GM12878 (cell line): ENCODE data around the gene RIOX2. TPM values are rescaled to one million over a fixed set of nuclear protein-coding genes. Genes with fewer than 3 reads are reported as not detected.
A peak's percentile ranks its signal among the peaks of the same experiment; 100 is the strongest.

Source experiments
- ATAC-seq: fragments of 200-7000 bp; cut with Tn5 transposase; 3 replicates; pipeline ENCODE4 v1.9.1; 2020; ENCODE audit warnings: mild to moderate bottlenecking, moderate library complexity
- BruUV-seq: library from RNA; stranded (reverse); fragments of 400-500 nt; replicated peaks from 2 replicates; lab custom pipeline; 2021; lab: Mats Ljungman, UMichigan
- CTCF ChIA-PET: fragments of 300-600 bp; sonication (Branson Sonifier 250); formaldehyde crosslinking; extraction: SDS; loops from one replicate; lab custom pipeline; 2021; ENCODE audit warnings: inconsistent platforms; lab: Yijun Ruan, JAX
- POLR2A ChIA-PET: fragments of 350-600 bp; formaldehyde crosslinking; extraction: SDS; loops from one replicate; lab custom pipeline; 2021; ENCODE audit warnings: inconsistent platforms; lab: Charles Lee
- RAD21 ChIA-PET: fragments of 300-600 bp; sonication (Branson Sonifier 250); formaldehyde crosslinking; loops from one replicate; lab custom pipeline; 2023; ENCODE audit warnings: antibody characterized with exemption; ENCODE audit not compliant: unreplicated experiment; lab: Charles Lee
- SMC1A ChIA-PET: fragments of 300-600 bp; sonication (Branson Sonifier 250); formaldehyde crosslinking; loops from one replicate; lab custom pipeline; 2023; ENCODE audit not compliant: unreplicated experiment, uncharacterized antibody; lab: Charles Lee
- DNase-seq: peaks from one replicate; pipeline ENCODE4 v3.0.0-alpha.2; 2011; ENCODE audit warnings: low read depth, low spot score
- FAIRE-seq: peaks from 3 replicates; lab custom pipeline; 2011; peaks lifted over from hg19 to GRCh38; lab: Jason Lieb, UNC
- H2AFZ ChIP-seq: 2 replicates; pipeline ENCODE4 v1.6.0; 2011; ENCODE audit warnings: low read depth, low read length, control low read depth; ENCODE audit not compliant: control insufficient read depth
- H3K27ac ChIP-seq: 2 replicates; pipeline ENCODE4 v1.5.1; 2011; ENCODE audit warnings: control low read depth; ENCODE audit not compliant: control insufficient read depth, insufficient read depth
- H3K27me3 ChIP-seq, 2 experiments: replicated peaks in 1 of 2; 2 replicates each; pipeline versions ENCODE4 v1.6.0 to v1.6.1; 2011; ENCODE audit warnings: low read length in 1 of 2; ENCODE audit not compliant: control insufficient read depth in 2 of 2, insufficient read depth in 2 of 2
- H3K36me3 ChIP-seq, 2 experiments: 2 replicates each; pipeline ENCODE4 v1.5.1; 2011; ENCODE audit warnings: low read length in 1 of 2; ENCODE audit not compliant: control insufficient read depth in 2 of 2, insufficient read depth in 2 of 2
- H3K4me1 ChIP-seq: 2 replicates; pipeline ENCODE4 v1.6.1; 2011; ENCODE audit warnings: mild to moderate bottlenecking, low read length, moderate library complexity, mixed read lengths; ENCODE audit not compliant: control insufficient read depth, insufficient read depth
- H3K4me2 ChIP-seq: 2 replicates; pipeline ENCODE4 v1.6.0; 2011; ENCODE audit warnings: control low read depth; ENCODE audit not compliant: control insufficient read depth, insufficient read depth
- H3K4me3 ChIP-seq: fragments of 200-600 bp; sonication (generic); 2 replicates; pipeline ENCODE4 v1.5.1; 2016
- H3K79me2 ChIP-seq: 2 replicates; pipeline ENCODE4 v1.6.0; 2011; ENCODE audit warnings: low read length; ENCODE audit not compliant: control insufficient read depth, insufficient read depth
- H3K9ac ChIP-seq: 2 replicates; pipeline ENCODE4 v1.8.0; 2011; ENCODE audit warnings: low read length, control low read depth, mixed read lengths; ENCODE audit not compliant: control insufficient read depth, insufficient read depth
- H3K9me3 ChIP-seq: replicated peaks from 3 replicates; pipeline ENCODE4 v1.5.1; 2011; ENCODE audit warnings: mild to moderate bottlenecking, low read length; ENCODE audit not compliant: control insufficient read depth, insufficient read depth
- H4K20me1 ChIP-seq: 2 replicates; pipeline ENCODE4 v1.6.0; 2011; ENCODE audit not compliant: control insufficient read depth, insufficient read depth
- CEBPB ChIP-seq, 2 experiments: fragments of 150-350 bp in 1 of 2; IDR thresholded peaks; 2 replicates each; pipeline ENCODE4 v1.6.1; 2012 to 2014; ENCODE audit warnings: low read depth in 2 of 2, low read length in 2 of 2, borderline replicate concordance in 1 of 2, inconsistent platforms in 1 of 2
- MEF2A ChIP-seq: IDR thresholded peaks from 2 replicates; pipeline ENCODE4 v1.6.1; 2011; ENCODE audit warnings: low read depth, mild to moderate bottlenecking, low read length, moderate library complexity; ENCODE audit not compliant: insufficient read depth
- MYC ChIP-seq: IDR thresholded peaks from 2 replicates; pipeline ENCODE4 v1.6.1; 2011; ENCODE audit warnings: mild to moderate bottlenecking, low read length, moderate library complexity, inconsistent platforms; ENCODE audit not compliant: insufficient read depth, insufficient replicate concordance, insufficient read length, severe bottlenecking
- POU2F2 ChIP-seq: IDR thresholded peaks from 3 replicates; pipeline ENCODE4 v1.6.1; 2011; ENCODE audit warnings: low read depth, mild to moderate bottlenecking, low read length, borderline replicate concordance
- TBL1XR1 ChIP-seq: IDR thresholded peaks from 2 replicates; pipeline ENCODE4 v1.6.1; 2012; ENCODE audit warnings: low read depth, low read length, improper control_type of control experiment
- ZNF217 ChIP-seq: fragments of 450-650 bp; IDR thresholded peaks from 2 replicates; pipeline ENCODE4 v1.6.1; 2017; ENCODE audit warnings: antibody characterized with exemption, mild to moderate bottlenecking
- WGBS: methylation state at CpG from one replicate; pipeline ENCODE4 v1.1.6; 2016; ENCODE audit warnings: low lambda C conversion rate; ENCODE audit not compliant: insufficient replicate concordance, insufficient coverage; ENCODE audit errors: missing lambda C conversion rate; 5-methylcytosine and 5-hydroxymethylcytosine counted together
- in situ Hi-C: fragments of 300-500 bp; cut with MboI; formaldehyde crosslinking; loops from 9 replicates; pipeline ENCODE4 v1.14.3; 2018; ENCODE audit warnings: mixed read lengths
- intact Hi-C: fragments of 100-400 bp; cut with micrococcal nuclease; formaldehyde crosslinking; loops from one replicate; pipeline ENCODE4 v1.14.2; 2022; ENCODE audit not compliant: unreplicated experiment
- polyA plus RNA-seq, 11 experiments: library from polyadenylated mRNA; depleted of rRNA in 4 of 11; unstranded in 6 of 11; stranded (reverse) in 5 of 11; fragments of >200 nt; fragmentation: Nextera tagmentation in 4 of 11; fragmentation: Illumina TruSeq in 1 of 11; extraction: Ambion mirVana in 4 of 11; extraction: Trizol in 1 of 11; gene quantifications; 1 replicate in 1 of 11; 2 replicates in 10 of 11; pipeline versions ENCODE4 v1.2.1 to v1.2.3, GENCODE V29; 2011 to 2016; ENCODE audit warnings: inconsistent platforms in 2 of 11, missing spikeins in 2 of 11, low read depth in 1 of 11
- total RNA-seq, 4 experiments: library from RNA; depleted of rRNA in 3 of 4; stranded (reverse); fragments of >200 nt in 3 of 4; fragmentation: Illumina TruSeq in 1 of 4; extraction: Trizol in 1 of 4; gene quantifications; 2 replicates each; pipeline versions ENCODE4 v1.2.1 to v1.2.3, GENCODE V29; 2013 to 2021
- TF ChIP-seq, protein P1 (sequence below): IDR thresholded peaks from 2 replicates; pipeline ENCODE4 v1.6.1; 2012; ENCODE audit warnings: low read depth, low read length, improper control_type of control experiment
- TF ChIP-seq, protein P2 (sequence below): fragments of 450-650 bp; IDR thresholded peaks from 2 replicates; pipeline ENCODE4 v1.6.1; 2017; ENCODE audit warnings: mild to moderate bottlenecking, moderate library complexity

RIOX2 gene
- total and polyA plus RNA-seq, 10 of the 15 experiments (the other 5 are each of a cell fraction or from before 2014, with no cell fraction given): 24.1 to 52.6 (median 44.0) TPM

DNA sequence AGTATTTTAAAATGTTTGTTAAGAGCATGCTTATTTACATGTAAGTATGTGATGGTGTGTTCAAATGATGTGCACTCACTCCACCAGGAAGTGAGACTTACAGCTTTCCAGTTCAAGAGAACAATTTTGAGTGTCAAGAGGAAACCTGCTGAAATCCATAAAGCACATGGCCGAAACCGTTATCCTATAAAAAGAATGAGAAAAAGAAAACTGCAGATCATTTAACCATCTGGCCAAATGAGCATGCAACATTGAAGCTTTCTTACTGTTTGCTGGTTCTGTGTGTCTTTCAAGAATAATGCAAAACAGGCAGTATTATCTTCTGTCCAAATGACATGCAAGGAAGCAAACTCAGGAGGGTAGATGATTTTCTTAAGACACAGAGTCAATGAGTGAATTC is 36.6 kb upstream of the RIOX2 start:
- TF ChIP-seq, protein P1, sequence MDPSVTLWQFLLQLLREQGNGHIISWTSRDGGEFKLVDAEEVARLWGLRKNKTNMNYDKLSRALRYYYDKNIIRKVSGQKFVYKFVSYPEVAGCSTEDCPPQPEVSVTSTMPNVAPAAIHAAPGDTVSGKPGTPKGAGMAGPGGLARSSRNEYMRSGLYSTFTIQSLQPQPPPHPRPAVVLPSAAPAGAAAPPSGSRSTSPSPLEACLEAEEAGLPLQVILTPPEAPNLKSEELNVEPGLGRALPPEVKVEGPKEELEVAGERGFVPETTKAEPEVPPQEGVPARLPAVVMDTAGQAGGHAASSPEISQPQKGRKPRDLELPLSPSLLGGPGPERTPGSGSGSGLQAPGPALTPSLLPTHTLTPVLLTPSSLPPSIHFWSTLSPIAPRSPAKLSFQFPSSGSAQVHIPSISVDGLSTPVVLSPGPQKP: no peak
- TF ChIP-seq MEF2A: 0 out of 2 replicates have a peak, but pooled peaks have one; percentile 10
- DNase-seq (no peak), FAIRE-seq (no peak), ATAC-seq (peak; percentile 51)
- H3K9me3 ChIP-seq: no peaks in the 10 kb centered on the region
- peaks cover 19% of the 10 kb centered on the region; the same call in 1 of the 2 replicates for H3K4me1 ChIP-seq
- peak overlapping the region; percentile 78 for H2AFZ ChIP-seq
- no TSS peak for BruUV-seq
- ChIA-PET RAD21 (interaction anchor here (1.3 kb wide), 1 partner anchor 15 kb away, joined by 5 read pairs; no protein-coding TSS in a partner anchor), CTCF (interaction anchor here (0.6 to 1.3 kb wide), 5 partner anchors 13 to 253 kb away, joined by 3 to 7 read pairs (median 3); no protein-coding TSS in a partner anchor), POLR2A (no interaction called here), SMC1A (interaction anchor here (3.3 kb wide), 1 partner anchor 12 kb away, joined by 15 read pairs; no protein-coding TSS in a partner anchor)
- no peaks in the 10 kb centered on the region for H3K27me3 ChIP-seq
- H3K36me3 ChIP-seq: no peaks in the 10 kb centered on the region
- peak overlapping the region; percentile 48; the same call in 1 of the 2 replicates for H3K27ac ChIP-seq
- 0% methylated on average over 2 of the region's 2 CpGs for WGBS
- H3K9ac ChIP-seq: no peak overlapping the region; the same call in 1 of the 2 replicates
- in situ Hi-C loops: no loop called here
- H4K20me1 ChIP-seq: no peaks in the 10 kb centered on the region
- intact Hi-C loops: no loop called here
- no peaks in the 10 kb centered on the region for H3K79me2 ChIP-seq
- H3K4me2 ChIP-seq: peak overlapping the region; percentile 69
- peak overlapping the region; percentile 8; the same call in 1 of the 2 replicates for H3K4me3 ChIP-seq

DNA sequence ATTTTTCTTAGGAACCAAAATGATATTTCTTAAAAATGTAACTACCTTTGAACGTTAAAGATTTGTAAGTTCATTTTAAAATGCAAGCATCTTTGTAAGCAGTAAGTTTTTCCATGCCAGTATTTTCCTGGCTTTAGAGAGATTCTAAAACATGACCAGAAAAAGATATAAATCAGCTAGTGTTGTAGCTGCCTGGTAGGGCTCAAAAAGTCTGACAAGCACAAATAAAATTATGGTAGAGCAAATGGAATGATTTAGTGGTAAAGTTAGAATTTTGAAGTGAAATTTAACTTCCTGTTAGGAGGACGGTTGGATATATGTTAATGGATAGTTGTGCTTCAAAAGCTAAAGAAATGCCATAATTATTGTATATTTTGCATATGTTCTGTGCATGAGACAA is 33.2 kb upstream of the RIOX2 start:
- no peaks in the 10 kb centered on the region for H4K20me1 ChIP-seq
- FAIRE-seq: no peak
- no peaks in the 10 kb centered on the region for H3K9me3 ChIP-seq
- in situ Hi-C loops (no loop called here), intact Hi-C loops (no loop called here)
- WGBS: 50% methylated on average over 2 of the region's 2 CpGs
- ATAC-seq: no peak
- H3K79me2 ChIP-seq: no peaks in the 10 kb centered on the region
- H3K4me3 ChIP-seq: no peak overlapping the region
- ChIA-PET POLR2A (no interaction called here), RAD21 (no interaction called here), SMC1A (interaction anchor here (1.2 to 1.8 kb wide), 3 partner anchors 10 to 211 kb away, joined by 3 to 7 read pairs (median 3); no protein-coding TSS in a partner anchor), CTCF (interaction anchor here (0.9 kb wide), 2 partner anchors 18 to 20 kb away, joined by 3 to 4 read pairs; no protein-coding TSS in a partner anchor)
- no peak overlapping the region for H3K27ac ChIP-seq
- H3K27me3 ChIP-seq: no peaks in the 10 kb centered on the region
- H3K36me3 ChIP-seq: no peaks in the 10 kb centered on the region
- no peak overlapping the region for H3K4me2 ChIP-seq
- no peak for DNase-seq
- H2AFZ ChIP-seq: no peak overlapping the region
- H3K9ac ChIP-seq: no peak overlapping the region
- no TSS peak for BruUV-seq
- H3K4me1 ChIP-seq: peaks cover 25% of the 10 kb centered on the region; the same call in 1 of the 2 replicates
- TF ChIP-seq ZNF217 (no peak), CEBPB (IDR thresholded peaks at IDR 0.05; ENCODE audit: borderline replicate concordance in 1 of 2, low read depth in 2 of 2, low read length in 2 of 2) (no peak), POU2F2 (no peak), TBL1XR1 (no peak), MYC (no peak)
- TF ChIP-seq, protein P2, sequence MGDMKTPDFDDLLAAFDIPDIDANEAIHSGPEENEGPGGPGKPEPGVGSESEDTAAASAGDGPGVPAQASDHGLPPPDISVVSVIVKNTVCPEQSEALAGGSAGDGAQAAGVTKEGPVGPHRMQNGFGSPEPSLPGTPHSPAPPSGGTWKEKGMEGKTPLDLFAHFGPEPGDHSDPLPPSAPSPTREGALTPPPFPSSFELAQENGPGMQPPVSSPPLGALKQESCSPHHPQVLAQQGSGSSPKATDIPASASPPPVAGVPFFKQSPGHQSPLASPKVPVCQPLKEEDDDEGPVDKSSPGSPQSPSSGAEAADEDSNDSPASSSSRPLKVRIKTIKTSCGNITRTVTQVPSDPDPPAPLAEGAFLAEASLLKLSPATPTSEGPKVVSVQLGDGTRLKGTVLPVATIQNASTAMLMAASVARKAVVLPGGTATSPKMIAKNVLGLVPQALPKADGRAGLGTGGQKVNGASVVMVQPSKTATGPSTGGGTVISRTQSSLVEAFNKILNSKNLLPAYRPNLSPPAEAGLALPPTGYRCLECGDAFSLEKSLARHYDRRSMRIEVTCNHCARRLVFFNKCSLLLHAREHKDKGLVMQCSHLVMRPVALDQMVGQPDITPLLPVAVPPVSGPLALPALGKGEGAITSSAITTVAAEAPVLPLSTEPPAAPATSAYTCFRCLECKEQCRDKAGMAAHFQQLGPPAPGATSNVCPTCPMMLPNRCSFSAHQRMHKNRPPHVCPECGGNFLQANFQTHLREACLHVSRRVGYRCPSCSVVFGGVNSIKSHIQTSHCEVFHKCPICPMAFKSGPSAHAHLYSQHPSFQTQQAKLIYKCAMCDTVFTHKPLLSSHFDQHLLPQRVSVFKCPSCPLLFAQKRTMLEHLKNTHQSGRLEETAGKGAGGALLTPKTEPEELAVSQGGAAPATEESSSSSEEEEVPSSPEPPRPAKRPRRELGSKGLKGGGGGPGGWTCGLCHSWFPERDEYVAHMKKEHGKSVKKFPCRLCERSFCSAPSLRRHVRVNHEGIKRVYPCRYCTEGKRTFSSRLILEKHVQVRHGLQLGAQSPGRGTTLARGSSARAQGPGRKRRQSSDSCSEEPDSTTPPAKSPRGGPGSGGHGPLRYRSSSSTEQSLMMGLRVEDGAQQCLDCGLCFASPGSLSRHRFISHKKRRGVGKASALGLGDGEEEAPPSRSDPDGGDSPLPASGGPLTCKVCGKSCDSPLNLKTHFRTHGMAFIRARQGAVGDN: no peak
